WTC11 (cell line): ENCODE measurements around the gene CACNA2D3. TPM values are rescaled to one million over a fixed set of nuclear protein-coding genes. Genes with fewer than 3 reads are reported as not detected.
A peak's percentile ranks its signal among the peaks of the same experiment; 100 is the strongest.

Source experiments
- ATAC-seq: fragments of 200-7000 bp; cut with Tn5 transposase; 2 replicates; pipeline ENCODE4 v1.10.0; 2021; ENCODE audit warnings: mild to moderate bottlenecking, moderate library complexity
- CTCF ChIA-PET: fragments of 300-600 bp; sonication (Branson Sonifier 250); formaldehyde crosslinking; loops from one replicate; lab custom pipeline; 2021; ENCODE audit warnings: antibody characterized with exemption; lab: Charles Lee
- POLR2A ChIA-PET: fragments of 350-600 bp; sonication (Branson Sonifier 250); formaldehyde crosslinking; loops from one replicate; lab custom pipeline; 2021; ENCODE audit warnings: antibody characterized with exemption; lab: Charles Lee
- DNase-seq: peaks from one replicate; pipeline ENCODE4 v3.0.0; 2021; ENCODE audit warnings: low spot score
- H3K27ac Mint-ChIP-seq: 2 replicates; pipeline ENCODE4 v1.8.0; 2021; ENCODE audit warnings: mixed read lengths
- H3K27me3 Mint-ChIP-seq: 2 replicates; pipeline ENCODE4 v1.8.0; 2021; ENCODE audit warnings: low read depth, mild to moderate bottlenecking, moderate library complexity, mixed read lengths
- H3K36me3 Mint-ChIP-seq: 2 replicates; pipeline ENCODE4 v1.8.0; 2021; ENCODE audit warnings: mixed read lengths
- H3K4me1 Mint-ChIP-seq: 2 replicates; pipeline ENCODE4 v1.8.0; 2022; ENCODE audit warnings: mixed read lengths
- H3K4me3 Mint-ChIP-seq: 2 replicates; pipeline ENCODE4 v1.8.0; 2021; ENCODE audit warnings: mild to moderate bottlenecking, moderate library complexity, mixed read lengths
- H3K9me3 Mint-ChIP-seq: 2 replicates; pipeline ENCODE4 v1.8.0; 2021; ENCODE audit warnings: mixed read lengths
- CREB1 ChIP-seq: sonication (generic); formaldehyde crosslinking; IDR thresholded peaks from 2 replicates; pipeline ENCODE4 v1.8.0; 2023; ENCODE audit warnings: mild to moderate bottlenecking, missing genetic modification reagents
- FOXJ3 ChIP-seq: sonication (generic); formaldehyde crosslinking; IDR thresholded peaks from 2 replicates; pipeline ENCODE4 v1.9.0; 2021; ENCODE audit warnings: missing genetic modification reagents, mild to moderate bottlenecking, borderline replicate concordance
- GRHL2 ChIP-seq: fragments of 250-450 bp; sonication (Bioruptor Pico); IDR thresholded peaks from 2 replicates; pipeline ENCODE4 v1.8.0; 2022; ENCODE audit warnings: mild to moderate bottlenecking, moderate library complexity; ENCODE audit not compliant: insufficient replicate concordance, severe bottlenecking
- JUN ChIP-seq: sonication (generic); formaldehyde crosslinking; IDR thresholded peaks from 2 replicates; pipeline ENCODE4 v1.8.0; 2023; ENCODE audit warnings: mild to moderate bottlenecking, missing genetic modification reagents
- NFYB ChIP-seq: sonication (generic); formaldehyde crosslinking; conservative IDR thresholded peaks from 2 replicates; pipeline ENCODE4 v1.8.0; 2022; ENCODE audit warnings: low read depth, missing genetic modification reagents
- OVOL2 ChIP-seq: fragments of 250-450 bp; sonication (Bioruptor Pico); IDR thresholded peaks from 2 replicates; pipeline ENCODE4 v1.9.0; 2021; ENCODE audit warnings: mild to moderate bottlenecking, borderline replicate concordance
- TEAD1 ChIP-seq: sonication (generic); formaldehyde crosslinking; IDR thresholded peaks from 2 replicates; pipeline ENCODE4 v1.8.0; 2022; ENCODE audit warnings: mild to moderate bottlenecking, missing genetic modification reagents
- TP53 ChIP-seq: sonication (generic); formaldehyde crosslinking; IDR thresholded peaks from 2 replicates; pipeline ENCODE4 v1.8.1; 2023; ENCODE audit warnings: mild to moderate bottlenecking, missing genetic modification reagents
- ZBTB21 ChIP-seq: sonication (generic); formaldehyde crosslinking; IDR thresholded peaks from 2 replicates; pipeline ENCODE4 v1.8.1; 2023; ENCODE audit warnings: mild to moderate bottlenecking, missing genetic modification reagents, borderline replicate concordance
- ZNF232 ChIP-seq: sonication (generic); formaldehyde crosslinking; IDR thresholded peaks from 2 replicates; pipeline ENCODE4 v1.8.0; 2022; ENCODE audit warnings: mild to moderate bottlenecking, missing genetic modification reagents
- total RNA-seq: library from RNA; stranded (reverse); gene quantifications from 3 replicates; pipeline ENCODE4 v1.2.3, GENCODE V29; 2021
- TF ChIP-seq, protein P1 (sequence below): sonication (generic); formaldehyde crosslinking; IDR thresholded peaks from 2 replicates; pipeline ENCODE4 v1.8.1; 2022; ENCODE audit warnings: mild to moderate bottlenecking, moderate library complexity, missing genetic modification reagents
- TF ChIP-seq, protein P2 (sequence below): sonication (generic); formaldehyde crosslinking; IDR thresholded peaks from 2 replicates; pipeline ENCODE4 v1.8.0; 2022; ENCODE audit warnings: mild to moderate bottlenecking, missing genetic modification reagents
- TF ChIP-seq, protein P3 (sequence below): sonication (generic); formaldehyde crosslinking; IDR thresholded peaks from 2 replicates; pipeline ENCODE4 v1.8.0; 2023; ENCODE audit warnings: missing genetic modification reagents
- TF ChIP-seq, protein P4 (sequence below): fragments of 250-450 bp; sonication (Bioruptor Pico); IDR thresholded peaks from 2 replicates; pipeline ENCODE4 v1.8.0; 2021; ENCODE audit warnings: mild to moderate bottlenecking
- TF ChIP-seq, protein P5 (sequence below): sonication (generic); formaldehyde crosslinking; IDR thresholded peaks from 2 replicates; pipeline ENCODE4 v1.8.1; 2023; ENCODE audit warnings: mild to moderate bottlenecking, missing genetic modification reagents
- TF ChIP-seq, protein P6 (sequence below): sonication (generic); formaldehyde crosslinking; IDR thresholded peaks from 2 replicates; pipeline ENCODE4 v1.8.0; 2022; ENCODE audit warnings: mild to moderate bottlenecking, missing genetic modification reagents
- TF ChIP-seq, protein P7 (sequence below): sonication (generic); formaldehyde crosslinking; IDR thresholded peaks from 2 replicates; pipeline ENCODE4 v1.8.0; 2022; ENCODE audit warnings: mild to moderate bottlenecking, missing genetic modification reagents
- TF ChIP-seq, protein P8 (sequence below): sonication (generic); formaldehyde crosslinking; IDR thresholded peaks from 2 replicates; pipeline ENCODE4 v1.8.1; 2023; ENCODE audit warnings: mild to moderate bottlenecking, moderate library complexity, missing genetic modification reagents
- TF ChIP-seq, protein P9 (sequence below): sonication (generic); formaldehyde crosslinking; IDR thresholded peaks from 2 replicates; pipeline ENCODE4 v1.8.1; 2022; ENCODE audit warnings: mild to moderate bottlenecking, missing genetic modification reagents, moderate library complexity, borderline replicate concordance
- TF ChIP-seq, protein P10 (sequence below): fragments of 250-450 bp; sonication (Bioruptor Pico); conservative IDR thresholded peaks from 2 replicates; pipeline ENCODE4 v1.9.0; 2021; ENCODE audit warnings: mild to moderate bottlenecking
- TF ChIP-seq, protein P11 (sequence below): fragments of 250-450 bp; sonication (Bioruptor Pico); IDR thresholded peaks from 2 replicates; pipeline ENCODE4 v2.1.2; 2022; ENCODE audit warnings: mild to moderate bottlenecking, moderate library complexity

The CACNA2D3 gene
- total RNA-seq, 1 experiment from 2014 or later: 5.0 TPM

DNA sequence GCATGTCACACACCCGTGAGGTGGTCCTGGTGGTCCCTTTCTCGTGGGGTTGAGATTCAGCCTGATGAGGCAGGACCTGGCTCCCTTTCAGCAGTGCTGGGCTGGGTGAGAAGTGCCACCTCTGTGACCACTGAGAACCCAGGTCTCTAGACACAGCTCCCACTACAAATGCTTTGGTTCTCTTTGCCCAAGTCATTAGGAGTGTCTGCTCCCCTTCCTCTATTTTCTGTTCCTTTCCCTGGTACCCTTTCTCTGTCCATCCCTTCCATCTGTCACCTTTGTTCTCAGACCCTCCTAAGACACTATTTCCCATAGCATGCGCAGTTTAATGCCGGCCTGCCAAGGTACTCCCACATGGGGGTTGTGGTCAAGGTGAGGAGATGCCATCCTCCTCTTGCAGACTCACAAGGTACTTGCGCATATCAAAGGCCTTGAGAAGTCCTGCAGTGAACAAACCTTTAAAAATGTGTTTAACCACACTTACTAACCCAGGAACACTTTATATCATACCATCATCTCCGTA, 507.8 kb downstream of the CACNA2D3 start:
- Mint-ChIP-seq H3K9me3 (peaks cover 18% of the 10 kb centered on the region), H3K36me3 (peaks cover 6% of the 10 kb centered on the region), H3K27ac (peak overlapping the region; percentile 86), H3K4me3 (no peak overlapping the region), H3K27me3 (peaks cover 4% of the 10 kb centered on the region), H3K4me1 (peaks cover 27% of the 10 kb centered on the region)
- DNase-seq (no peak), ATAC-seq (peak; percentile 27)
- ChIA-PET CTCF (interaction anchor here (1.0 to 2.0 kb wide), 5 partner anchors 11 to 201 kb away, joined by 3 to 8 read pairs (median 6); no protein-coding TSS in a partner anchor), POLR2A (interaction anchor here (1.2 to 3.2 kb wide), 3 partner anchors 10 to 92 kb away, joined by 5 to 17 read pairs (median 8); no protein-coding TSS in a partner anchor)
- TF ChIP-seq GRHL2 (no peak), TEAD1 (CRISPR knock-in tag) (peak; percentile 44; the same call in 1 of the 2 replicates), NFYB (no peak), ZBTB21 (CRISPR knock-in tag) (0 out of 2 replicates have a peak, but pooled peaks have one; percentile 40), CREB1 (CRISPR knock-in tag) (no peak; the same call in 1 of the 2 replicates), TP53 (CRISPR knock-in tag) (no peak; the same call in 1 of the 2 replicates), JUN (CRISPR knock-in tag) (no peak), FOXJ3 (CRISPR knock-in tag) (no peak), OVOL2 (CRISPR knock-in tag) (no peak), ZNF232 (CRISPR knock-in tag) (peak; percentile 87)
- TF ChIP-seq, protein P1, sequence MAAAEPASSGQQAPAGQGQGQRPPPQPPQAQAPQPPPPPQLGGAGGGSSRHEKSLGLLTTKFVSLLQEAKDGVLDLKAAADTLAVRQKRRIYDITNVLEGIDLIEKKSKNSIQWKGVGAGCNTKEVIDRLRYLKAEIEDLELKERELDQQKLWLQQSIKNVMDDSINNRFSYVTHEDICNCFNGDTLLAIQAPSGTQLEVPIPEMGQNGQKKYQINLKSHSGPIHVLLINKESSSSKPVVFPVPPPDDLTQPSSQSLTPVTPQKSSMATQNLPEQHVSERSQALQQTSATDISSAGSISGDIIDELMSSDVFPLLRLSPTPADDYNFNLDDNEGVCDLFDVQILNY: no peak
- TF ChIP-seq, protein P2, sequence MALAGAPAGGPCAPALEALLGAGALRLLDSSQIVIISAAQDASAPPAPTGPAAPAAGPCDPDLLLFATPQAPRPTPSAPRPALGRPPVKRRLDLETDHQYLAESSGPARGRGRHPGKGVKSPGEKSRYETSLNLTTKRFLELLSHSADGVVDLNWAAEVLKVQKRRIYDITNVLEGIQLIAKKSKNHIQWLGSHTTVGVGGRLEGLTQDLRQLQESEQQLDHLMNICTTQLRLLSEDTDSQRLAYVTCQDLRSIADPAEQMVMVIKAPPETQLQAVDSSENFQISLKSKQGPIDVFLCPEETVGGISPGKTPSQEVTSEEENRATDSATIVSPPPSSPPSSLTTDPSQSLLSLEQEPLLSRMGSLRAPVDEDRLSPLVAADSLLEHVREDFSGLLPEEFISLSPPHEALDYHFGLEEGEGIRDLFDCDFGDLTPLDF (CRISPR knock-in tag): 0 out of 2 replicates have a peak, but pooled peaks have one; percentile 9
- TF ChIP-seq, protein P3, sequence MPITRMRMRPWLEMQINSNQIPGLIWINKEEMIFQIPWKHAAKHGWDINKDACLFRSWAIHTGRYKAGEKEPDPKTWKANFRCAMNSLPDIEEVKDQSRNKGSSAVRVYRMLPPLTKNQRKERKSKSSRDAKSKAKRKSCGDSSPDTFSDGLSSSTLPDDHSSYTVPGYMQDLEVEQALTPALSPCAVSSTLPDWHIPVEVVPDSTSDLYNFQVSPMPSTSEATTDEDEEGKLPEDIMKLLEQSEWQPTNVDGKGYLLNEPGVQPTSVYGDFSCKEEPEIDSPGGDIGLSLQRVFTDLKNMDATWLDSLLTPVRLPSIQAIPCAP (CRISPR knock-in tag): no peak; the same call in 1 of the 2 replicates
- TF ChIP-seq, protein P4, sequence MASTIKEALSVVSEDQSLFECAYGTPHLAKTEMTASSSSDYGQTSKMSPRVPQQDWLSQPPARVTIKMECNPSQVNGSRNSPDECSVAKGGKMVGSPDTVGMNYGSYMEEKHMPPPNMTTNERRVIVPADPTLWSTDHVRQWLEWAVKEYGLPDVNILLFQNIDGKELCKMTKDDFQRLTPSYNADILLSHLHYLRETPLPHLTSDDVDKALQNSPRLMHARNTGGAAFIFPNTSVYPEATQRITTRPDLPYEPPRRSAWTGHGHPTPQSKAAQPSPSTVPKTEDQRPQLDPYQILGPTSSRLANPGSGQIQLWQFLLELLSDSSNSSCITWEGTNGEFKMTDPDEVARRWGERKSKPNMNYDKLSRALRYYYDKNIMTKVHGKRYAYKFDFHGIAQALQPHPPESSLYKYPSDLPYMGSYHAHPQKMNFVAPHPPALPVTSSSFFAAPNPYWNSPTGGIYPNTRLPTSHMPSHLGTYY (CRISPR knock-in tag): peak; percentile 93
- TF ChIP-seq, protein P5, sequence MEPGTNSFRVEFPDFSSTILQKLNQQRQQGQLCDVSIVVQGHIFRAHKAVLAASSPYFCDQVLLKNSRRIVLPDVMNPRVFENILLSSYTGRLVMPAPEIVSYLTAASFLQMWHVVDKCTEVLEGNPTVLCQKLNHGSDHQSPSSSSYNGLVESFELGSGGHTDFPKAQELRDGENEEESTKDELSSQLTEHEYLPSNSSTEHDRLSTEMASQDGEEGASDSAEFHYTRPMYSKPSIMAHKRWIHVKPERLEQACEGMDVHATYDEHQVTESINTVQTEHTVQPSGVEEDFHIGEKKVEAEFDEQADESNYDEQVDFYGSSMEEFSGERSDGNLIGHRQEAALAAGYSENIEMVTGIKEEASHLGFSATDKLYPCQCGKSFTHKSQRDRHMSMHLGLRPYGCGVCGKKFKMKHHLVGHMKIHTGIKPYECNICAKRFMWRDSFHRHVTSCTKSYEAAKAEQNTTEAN (CRISPR knock-in tag): no peak
- TF ChIP-seq, protein P6, sequence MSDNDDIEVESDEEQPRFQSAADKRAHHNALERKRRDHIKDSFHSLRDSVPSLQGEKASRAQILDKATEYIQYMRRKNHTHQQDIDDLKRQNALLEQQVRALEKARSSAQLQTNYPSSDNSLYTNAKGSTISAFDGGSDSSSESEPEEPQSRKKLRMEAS (CRISPR knock-in tag): peak; percentile 57
- TF ChIP-seq, protein P7, sequence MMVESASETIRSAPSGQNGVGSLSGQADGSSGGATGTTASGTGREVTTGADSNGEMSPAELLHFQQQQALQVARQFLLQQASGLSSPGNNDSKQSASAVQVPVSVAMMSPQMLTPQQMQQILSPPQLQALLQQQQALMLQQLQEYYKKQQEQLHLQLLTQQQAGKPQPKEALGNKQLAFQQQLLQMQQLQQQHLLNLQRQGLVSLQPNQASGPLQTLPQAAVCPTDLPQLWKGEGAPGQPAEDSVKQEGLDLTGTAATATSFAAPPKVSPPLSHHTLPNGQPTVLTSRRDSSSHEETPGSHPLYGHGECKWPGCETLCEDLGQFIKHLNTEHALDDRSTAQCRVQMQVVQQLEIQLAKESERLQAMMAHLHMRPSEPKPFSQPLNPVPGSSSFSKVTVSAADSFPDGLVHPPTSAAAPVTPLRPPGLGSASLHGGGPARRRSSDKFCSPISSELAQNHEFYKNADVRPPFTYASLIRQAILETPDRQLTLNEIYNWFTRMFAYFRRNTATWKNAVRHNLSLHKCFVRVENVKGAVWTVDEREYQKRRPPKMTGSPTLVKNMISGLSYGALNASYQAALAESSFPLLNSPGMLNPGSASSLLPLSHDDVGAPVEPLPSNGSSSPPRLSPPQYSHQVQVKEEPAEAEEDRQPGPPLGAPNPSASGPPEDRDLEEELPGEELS (CRISPR knock-in tag): no peak
- TF ChIP-seq, protein P8, sequence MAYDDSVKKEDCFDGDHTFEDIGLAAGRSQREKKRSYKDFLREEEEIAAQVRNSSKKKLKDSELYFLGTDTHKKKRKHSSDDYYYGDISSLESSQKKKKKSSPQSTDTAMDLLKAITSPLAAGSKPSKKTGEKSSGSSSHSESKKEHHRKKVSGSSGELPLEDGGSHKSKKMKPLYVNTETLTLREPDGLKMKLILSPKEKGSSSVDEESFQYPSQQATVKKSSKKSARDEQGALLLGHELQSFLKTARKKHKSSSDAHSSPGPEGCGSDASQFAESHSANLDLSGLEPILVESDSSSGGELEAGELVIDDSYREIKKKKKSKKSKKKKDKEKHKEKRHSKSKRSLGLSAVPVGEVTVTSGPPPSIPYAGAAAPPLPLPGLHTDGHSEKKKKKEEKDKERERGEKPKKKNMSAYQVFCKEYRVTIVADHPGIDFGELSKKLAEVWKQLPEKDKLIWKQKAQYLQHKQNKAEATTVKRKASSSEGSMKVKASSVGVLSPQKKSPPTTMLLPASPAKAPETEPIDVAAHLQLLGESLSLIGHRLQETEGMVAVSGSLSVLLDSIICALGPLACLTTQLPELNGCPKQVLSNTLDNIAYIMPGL: no peak
- TF ChIP-seq, protein P9, sequence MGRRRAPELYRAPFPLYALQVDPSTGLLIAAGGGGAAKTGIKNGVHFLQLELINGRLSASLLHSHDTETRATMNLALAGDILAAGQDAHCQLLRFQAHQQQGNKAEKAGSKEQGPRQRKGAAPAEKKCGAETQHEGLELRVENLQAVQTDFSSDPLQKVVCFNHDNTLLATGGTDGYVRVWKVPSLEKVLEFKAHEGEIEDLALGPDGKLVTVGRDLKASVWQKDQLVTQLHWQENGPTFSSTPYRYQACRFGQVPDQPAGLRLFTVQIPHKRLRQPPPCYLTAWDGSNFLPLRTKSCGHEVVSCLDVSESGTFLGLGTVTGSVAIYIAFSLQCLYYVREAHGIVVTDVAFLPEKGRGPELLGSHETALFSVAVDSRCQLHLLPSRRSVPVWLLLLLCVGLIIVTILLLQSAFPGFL (CRISPR knock-in tag): no peak
- TF ChIP-seq, protein P10, sequence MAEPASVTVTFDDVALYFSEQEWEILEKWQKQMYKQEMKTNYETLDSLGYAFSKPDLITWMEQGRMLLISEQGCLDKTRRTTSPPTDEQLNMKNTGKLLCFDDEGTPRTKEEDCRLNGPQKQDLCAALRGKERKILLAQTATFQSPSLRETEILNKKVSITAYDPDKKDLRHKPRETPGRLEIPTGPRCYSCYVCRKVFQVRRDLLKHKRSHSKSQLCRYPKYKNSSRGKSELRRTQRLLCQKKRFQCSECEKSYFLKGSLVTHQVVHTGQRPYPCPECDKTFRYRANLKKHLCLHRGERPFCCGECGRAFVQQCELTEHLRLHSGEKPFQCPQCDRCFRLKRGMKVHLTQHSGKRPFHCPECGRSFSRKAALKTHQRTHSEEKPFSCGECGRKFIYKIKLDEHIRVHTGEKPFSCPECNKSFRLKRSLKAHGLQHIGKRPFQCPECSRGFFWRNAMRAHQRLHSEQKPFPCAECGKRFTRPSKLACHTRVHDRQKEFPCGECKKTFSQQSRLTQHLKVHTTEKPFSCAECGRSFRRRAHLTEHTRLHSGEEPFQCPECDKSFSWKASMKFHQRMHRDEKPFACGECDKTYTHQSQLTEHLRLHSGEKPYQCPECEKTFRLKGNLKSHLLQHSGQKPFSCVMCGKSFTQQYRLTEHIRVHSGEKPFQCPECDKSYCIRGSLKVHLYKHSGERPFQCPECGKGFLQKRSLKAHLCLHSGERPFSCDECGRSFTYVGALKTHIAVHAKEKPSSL: peak; percentile 94
- TF ChIP-seq, protein P11, sequence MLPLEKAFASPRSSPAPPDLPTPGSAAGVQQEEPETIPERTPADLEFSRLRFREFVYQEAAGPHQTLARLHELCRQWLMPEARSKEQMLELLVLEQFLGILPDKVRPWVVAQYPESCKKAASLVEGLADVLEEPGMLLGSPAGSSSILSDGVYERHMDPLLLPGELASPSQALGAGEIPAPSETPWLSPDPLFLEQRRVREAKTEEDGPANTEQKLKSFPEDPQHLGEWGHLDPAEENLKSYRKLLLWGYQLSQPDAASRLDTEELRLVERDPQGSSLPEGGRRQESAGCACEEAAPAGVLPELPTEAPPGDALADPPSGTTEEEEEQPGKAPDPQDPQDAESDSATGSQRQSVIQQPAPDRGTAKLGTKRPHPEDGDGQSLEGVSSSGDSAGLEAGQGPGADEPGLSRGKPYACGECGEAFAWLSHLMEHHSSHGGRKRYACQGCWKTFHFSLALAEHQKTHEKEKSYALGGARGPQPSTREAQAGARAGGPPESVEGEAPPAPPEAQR (CRISPR knock-in tag): 0 out of 2 replicates have a peak, but pooled peaks have one; percentile 4
